CD4-positive, alpha-beta T cell (primary cell): ENCODE measurements around the gene MMP24OS. TPM values are rescaled to one million over a fixed set of nuclear protein-coding genes. Genes with fewer than 3 reads are reported as not detected.

ENCODE experiments used
- ATAC-seq: fragments of 200-7000 bp; cut with Tn5 transposase; one replicate; pipeline ENCODE4 v1.10.0; 2022; ENCODE audit warnings: mild to moderate bottlenecking; ENCODE audit not compliant: poor library complexity
- CTCF ChIA-PET: fragments of 350-600 bp; sonication (Branson Sonifier 250); formaldehyde crosslinking; loops from one replicate; lab custom pipeline; 2021; ENCODE audit warnings: antibody characterized with exemption, inconsistent platforms; lab: Charles Lee
- POLR2A ChIA-PET: fragments of 350-600 bp; sonication (Branson Sonifier 250); formaldehyde crosslinking; loops from one replicate; lab custom pipeline; 2021; ENCODE audit warnings: antibody characterized with exemption, inconsistent platforms; lab: Charles Lee
- DNase-seq, 14 experiments: peaks; one replicate each; pipeline ENCODE4 v3.0.0-alpha.2; 2013 to 2020; ENCODE audit warnings: mixed read lengths in 2 of 14
- H3K27ac ChIP-seq, 2 donors: one replicate each; pipeline versions ENCODE4 v1.5.1 to v1.7.0; 2013; ENCODE audit warnings: low read length in 2 of 2, low read depth in 1 of 2, mild to moderate bottlenecking in 1 of 2
- H3K27me3 ChIP-seq, 2 experiments: 1 replicate in 1 of 2; 2 replicates in 1 of 2; pipeline versions ENCODE4 v1.6.1 to v1.7.0; 2013; ENCODE audit warnings: low read length in 2 of 2, control low read depth in 1 of 2, mild to moderate bottlenecking in 1 of 2, moderate library complexity in 1 of 2; ENCODE audit not compliant: insufficient read depth in 2 of 2, control insufficient read depth in 1 of 2
- H3K36me3 ChIP-seq: one replicate; pipeline ENCODE4 v1.6.1; 2013; ENCODE audit warnings: low read length, control low read depth; ENCODE audit not compliant: insufficient read depth
- H3K4me1 ChIP-seq: one replicate; pipeline ENCODE4 v1.6.1; 2013; ENCODE audit warnings: low read length, control low read depth; ENCODE audit not compliant: insufficient read depth
- H3K4me3 ChIP-seq: one replicate; pipeline ENCODE4 v1.5.1; 2013; ENCODE audit warnings: mild to moderate bottlenecking, low read length, moderate library complexity
- H3K9me3 ChIP-seq, 2 experiments: 1 replicate in 1 of 2; 2 replicates in 1 of 2; pipeline versions ENCODE4 v1.6.1 to v1.7.0; 2013; ENCODE audit warnings: low read length in 2 of 2, mild to moderate bottlenecking in 2 of 2, control low read depth in 1 of 2, moderate library complexity in 1 of 2; ENCODE audit not compliant: control insufficient read depth in 1 of 2, insufficient read depth in 1 of 2
- H3K27ac Mint-ChIP-seq: one replicate; pipeline ENCODE4 v1.8.0; 2020; ENCODE audit warnings: mixed read lengths
- H3K27me3 Mint-ChIP-seq: one replicate; pipeline ENCODE4 v1.8.0; 2021; ENCODE audit warnings: mixed read lengths
- H3K36me3 Mint-ChIP-seq: one replicate; pipeline ENCODE4 v1.8.0; 2021; ENCODE audit warnings: low read depth, mixed read lengths
- H3K4me1 Mint-ChIP-seq: one replicate; pipeline ENCODE4 v1.8.0; 2021; ENCODE audit warnings: low read depth, mixed read lengths
- H3K4me3 Mint-ChIP-seq: one replicate; pipeline ENCODE4 v1.8.0; 2020; ENCODE audit warnings: mild to moderate bottlenecking, mixed read lengths
- H3K9me3 Mint-ChIP-seq: one replicate; pipeline ENCODE4 v1.8.0; 2020; ENCODE audit warnings: mixed read lengths
- CTCF ChIP-seq: fragments of 200-600 bp; IDR thresholded peaks from one replicate; pipeline ENCODE4 v1.8.0; 2022; ENCODE audit warnings: antibody characterized with exemption, mild to moderate bottlenecking
- intact Hi-C, 2 experiments: fragments of 100-400 bp; cut with DNase I in 1 of 2; cut with micrococcal nuclease in 1 of 2; formaldehyde crosslinking; loops; one replicate each; pipeline versions ENCODE4 v1.15.1 to v1.9.0; 2023 to 2025; cut with DNase I, micrococcal nuclease
- total RNA-seq, 174 experiments: library from RNA in 2 of 174; stranded (reverse) in 2 of 174; gene quantifications; one replicate each; pipeline ENCODE4 v1.2.3 and lab custom pipeline; 2021 to 2026

MMP24OS gene
- total RNA-seq, 2 experiments from 2014 or later: 71.8 to 74.8 TPM

GRCh38 chr20:35270021-35270902 is 7.7 kb downstream of the MMP24OS start:
- H3K4me1 Mint-ChIP-seq: peaks cover 14% of the 10 kb centered on the region
- ATAC-seq (no peak), DNase-seq (no peak)
- no peaks in the 10 kb centered on the region for H3K9me3 Mint-ChIP-seq
- no peak for TF ChIP-seq CTCF
- no peaks in the 10 kb centered on the region for H3K27me3 ChIP-seq
- H3K4me3 Mint-ChIP-seq: no peak overlapping the region
- no peaks in the 10 kb centered on the region for H3K27me3 Mint-ChIP-seq
- H3K4me1 ChIP-seq: peaks cover 14% of the 10 kb centered on the region
- no peak overlapping the region for H3K27ac Mint-ChIP-seq
- H3K9me3 ChIP-seq: no peaks in the 10 kb centered on the region
- no peak overlapping the region for H3K4me3 ChIP-seq
- H3K27ac ChIP-seq: no peak overlapping the region
- intact Hi-C loops: loop anchor here in 1 of 2 experiments (10.0 kb wide), 1 partner anchor 595 kb away; the partner anchor contains the start of gene PIGU
- POLR2A ChIA-PET: no interaction called here
- CTCF ChIA-PET: no interaction called here
- H3K36me3 ChIP-seq: peaks cover 66% of the 10 kb centered on the region
- H3K36me3 Mint-ChIP-seq: peaks cover 49% of the 10 kb centered on the region

- H3K9me3 Mint-ChIP-seq: no peaks in the 10 kb centered on the region
- H3K27ac ChIP-seq: no peak overlapping the region
- no peak overlapping the region for H3K27ac Mint-ChIP-seq
- H3K27me3 ChIP-seq: no peaks in the 10 kb centered on the region
- H3K4me3 ChIP-seq: no peak overlapping the region
- H3K36me3 Mint-ChIP-seq: peaks cover 53% of the 10 kb centered on the region
- POLR2A ChIA-PET: interaction anchor here (0.7 to 0.9 kb wide), 2 partner anchors 8 to 9 kb away, joined by 3 read pairs; partner anchors contain the start of gene MMP24OS
- H3K36me3 ChIP-seq: peaks cover 70% of the 10 kb centered on the region
- peak; percentile 62 for TF ChIP-seq CTCF
- no peak overlapping the region for H3K4me3 Mint-ChIP-seq
- DNase-seq (peak in 9 of 14 experiments; percentile 8 to 67 (median 33)), ATAC-seq (peak; percentile 68)
- intact Hi-C loops: loop anchor here in 1 of 2 experiments (1.0 kb wide), 1 partner anchor 124 kb away; no protein-coding TSS in a partner anchor
- H3K4me1 Mint-ChIP-seq: peaks cover 14% of the 10 kb centered on the region
- H3K9me3 ChIP-seq: no peaks in the 10 kb centered on the region
- peaks cover 6% of the 10 kb centered on the region for H3K4me1 ChIP-seq
- CTCF ChIA-PET: interaction anchor here (1.1 kb wide), 1 partner anchor 124 kb away, joined by 3 read pairs; no protein-coding TSS in a partner anchor
- no peaks in the 10 kb centered on the region for H3K27me3 Mint-ChIP-seq
Measured at GRCh38 chr20:35269055-35269781, 8.7 kb downstream of the MMP24OS start.

GRCh38 chr20:35267092-35267491 is 10.8 kb downstream of the MMP24OS start:
- no peaks in the 10 kb centered on the region for H3K9me3 Mint-ChIP-seq
- intact Hi-C loops: no loop called here
- H3K9me3 ChIP-seq: no peaks in the 10 kb centered on the region
- ChIA-PET POLR2A (no interaction called here), CTCF (no interaction called here)
- no peaks in the 10 kb centered on the region for H3K27me3 ChIP-seq
- no peak for DNase-seq
- TF ChIP-seq CTCF: no peak
- peaks cover 61% of the 10 kb centered on the region for H3K36me3 ChIP-seq
- no peak overlapping the region for H3K27ac ChIP-seq
- no peak for ATAC-seq
- H3K4me1 ChIP-seq: peaks cover 6% of the 10 kb centered on the region
- no peak overlapping the region for H3K27ac Mint-ChIP-seq
- peaks cover 14% of the 10 kb centered on the region for H3K4me1 Mint-ChIP-seq
- H3K36me3 Mint-ChIP-seq: peaks cover 66% of the 10 kb centered on the region
- no peak overlapping the region for H3K4me3 Mint-ChIP-seq
- H3K27me3 Mint-ChIP-seq: no peaks in the 10 kb centered on the region
- no peak overlapping the region for H3K4me3 ChIP-seq
